Stimulated activated CD4-positive, alpha-beta T cell treated with anti-CD3 and anti-CD28 coated beads, TNF-alpha, amount 100 ng/mL, for 48 hours (primary cell): ENCODE results near the gene PLXNA3.

Experiments
- DNase-seq, 3 donors: peaks; one replicate each; pipeline ENCODE4 v3.0.0-alpha.2; 2020; ENCODE audit warnings: low read depth in 3 of 3

PLXNA3 gene

GRCh38 chrX:154458954-154459778 lies 1.1 kb downstream of the PLXNA3 start:
- no peak for DNase-seq

- DNase-seq: no peak
These were observed 1.8 kb downstream of the PLXNA3 start for GRCh38 chrX:154459832-154460231.

DNA sequence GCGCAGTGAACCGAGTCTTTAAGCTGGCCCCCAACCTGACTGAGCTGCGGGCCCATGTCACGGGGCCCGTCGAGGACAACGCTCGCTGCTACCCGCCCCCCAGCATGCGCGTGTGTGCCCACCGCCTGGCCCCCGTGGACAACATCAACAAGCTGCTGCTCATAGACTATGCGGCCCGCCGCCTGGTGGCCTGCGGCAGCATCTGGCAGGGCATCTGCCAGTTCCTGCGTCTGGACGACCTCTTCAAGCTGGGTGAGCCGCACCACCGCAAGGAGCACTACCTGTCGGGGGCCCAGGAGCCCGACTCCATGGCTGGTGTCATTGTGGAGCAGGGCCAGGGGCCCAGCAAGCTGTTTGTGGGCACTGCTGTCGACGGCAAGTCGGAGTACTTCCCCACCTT lies 2.2 kb downstream of the PLXNA3 start:
- DNase-seq: no peak

DNA sequence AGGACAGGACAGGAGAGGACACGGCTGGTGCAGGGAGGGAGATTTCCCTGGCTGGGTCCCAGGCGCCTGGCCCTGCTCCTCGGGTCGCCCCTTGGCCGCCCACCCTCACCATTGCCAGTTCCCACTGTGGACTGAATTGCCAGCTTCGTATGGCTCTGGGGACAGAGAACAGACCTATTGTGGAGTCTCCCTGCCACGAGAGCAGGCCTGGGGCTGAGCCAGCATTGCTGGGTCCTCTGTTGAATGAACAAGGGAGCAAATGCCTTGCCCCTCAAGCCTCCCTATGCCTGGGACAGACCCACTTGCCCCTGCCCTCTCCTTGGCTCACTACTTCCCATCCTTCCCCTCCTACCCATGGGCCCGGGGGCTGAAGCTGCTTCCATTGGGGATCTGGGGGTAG lies 4.3 kb downstream of the PLXNA3 start:
- DNase-seq: no peak

DNA sequence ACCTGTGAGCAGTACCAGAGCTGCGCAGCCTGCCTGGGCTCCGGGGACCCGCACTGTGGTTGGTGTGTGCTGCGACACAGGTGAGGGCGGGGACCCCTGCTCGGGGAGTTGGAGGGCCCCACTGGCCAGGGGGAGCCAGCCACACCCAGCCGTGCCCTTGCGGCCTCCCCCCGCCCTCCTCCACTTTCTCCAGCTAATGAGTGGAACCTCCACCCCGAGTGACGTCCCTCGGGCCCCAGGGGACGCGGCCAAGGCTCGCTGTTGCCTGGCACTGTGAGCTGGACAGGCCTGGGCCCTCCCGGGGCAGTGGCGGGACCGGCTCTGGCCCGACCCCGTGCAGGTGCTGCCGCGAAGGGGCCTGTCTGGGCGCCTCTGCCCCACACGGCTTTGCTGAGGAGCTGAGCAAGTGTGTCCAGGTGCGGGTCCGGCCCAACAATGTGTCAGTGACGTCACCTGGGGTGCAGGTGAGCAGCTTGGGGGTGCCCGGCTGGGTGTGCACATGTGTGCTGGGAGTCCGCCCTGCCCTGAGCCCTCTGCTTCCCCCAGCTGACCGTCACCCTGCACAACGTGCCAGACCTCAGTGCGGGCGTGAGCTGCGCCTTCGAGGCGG lies 5.6 kb downstream of the PLXNA3 start:
- DNase-seq: no peak

DNA sequence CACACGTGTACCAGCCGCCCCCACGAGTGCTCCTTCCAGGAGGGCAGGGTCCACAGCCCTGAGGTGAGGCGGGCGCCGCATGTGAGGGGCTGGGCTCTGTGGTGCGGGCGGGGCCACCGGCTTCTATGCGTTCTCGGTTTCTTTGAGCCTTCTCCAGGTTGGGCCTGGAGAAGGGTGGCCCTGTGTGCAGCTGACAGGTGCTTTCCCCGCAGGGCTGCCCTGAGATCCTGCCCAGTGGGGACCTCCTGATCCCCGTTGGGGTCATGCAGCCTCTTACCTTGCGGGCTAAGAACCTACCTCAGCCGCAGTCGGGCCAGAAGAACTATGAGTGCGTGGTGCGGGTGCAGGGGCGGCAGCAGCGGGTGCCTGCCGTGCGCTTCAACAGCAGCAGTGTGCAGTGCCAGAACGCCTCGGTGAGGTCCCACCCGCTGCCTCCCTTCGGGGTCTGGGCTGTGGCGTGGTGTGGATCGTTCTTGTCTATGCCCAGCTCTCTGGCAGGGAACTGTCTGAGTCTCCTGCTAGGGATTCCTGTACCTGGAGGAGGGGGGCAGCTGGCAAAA lies 6.8 kb downstream of the PLXNA3 start:
- no peak for DNase-seq

DNA sequence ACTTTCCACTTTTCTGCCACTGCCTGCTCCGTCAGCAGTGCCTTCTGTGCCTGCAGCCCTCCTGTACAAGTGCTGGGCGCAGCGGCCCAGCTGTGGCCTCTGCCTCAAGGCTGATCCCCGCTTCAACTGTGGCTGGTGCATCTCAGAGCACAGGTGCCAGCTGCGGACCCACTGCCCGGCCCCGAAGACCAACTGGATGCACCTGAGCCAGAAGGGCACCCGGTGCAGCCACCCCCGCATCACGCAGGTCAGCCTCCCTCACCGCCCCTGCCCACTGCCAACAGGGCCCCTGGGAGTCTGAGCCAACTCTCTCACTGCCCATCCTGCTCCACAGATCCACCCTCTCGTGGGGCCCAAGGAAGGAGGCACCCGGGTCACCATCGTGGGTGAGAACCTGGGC lies 7.5 kb downstream of the PLXNA3 start:
- no peak for DNase-seq

- DNase-seq: no peak
These were observed 8.0 kb downstream of the PLXNA3 start for GRCh38 chrX:154466036-154466435.

- DNase-seq: no peak
These were observed 8.8 kb downstream of the PLXNA3 start for GRCh38 chrX:154466907-154467306.

DNA sequence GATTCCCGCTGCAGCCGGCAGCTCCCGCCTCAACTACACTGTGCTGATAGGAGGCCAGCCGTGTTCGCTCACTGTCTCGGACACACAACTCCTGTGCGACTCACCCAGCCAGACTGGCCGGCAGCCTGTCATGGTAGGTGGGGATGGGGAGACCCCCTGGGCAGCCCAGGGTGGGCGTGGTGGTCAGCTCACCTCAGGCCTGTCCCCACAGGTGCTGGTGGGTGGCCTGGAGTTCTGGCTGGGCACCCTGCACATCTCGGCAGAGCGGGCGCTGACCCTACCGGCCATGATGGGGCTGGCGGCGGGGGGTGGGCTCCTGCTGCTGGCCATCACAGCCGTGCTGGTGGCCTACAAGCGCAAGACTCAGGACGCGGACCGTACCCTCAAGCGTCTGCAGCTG lies 9.5 kb downstream of the PLXNA3 start:
- no peak for DNase-seq

DNA sequence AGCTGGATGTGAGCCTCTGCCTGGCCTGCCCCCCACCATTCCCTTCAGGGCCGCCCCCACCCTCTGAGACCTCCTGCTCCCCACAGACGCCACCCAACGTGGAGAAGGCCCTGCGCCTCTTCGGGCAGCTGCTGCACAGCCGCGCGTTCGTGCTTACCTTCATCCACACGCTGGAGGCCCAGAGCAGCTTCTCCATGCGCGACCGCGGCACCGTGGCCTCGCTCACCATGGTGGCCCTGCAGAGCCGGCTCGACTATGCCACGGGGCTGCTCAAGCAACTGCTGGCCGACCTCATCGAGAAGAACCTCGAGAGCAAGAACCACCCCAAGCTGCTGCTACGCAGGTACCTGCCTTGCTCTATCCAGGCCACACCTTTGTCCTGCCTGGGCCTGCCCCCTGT lies 10.1 kb downstream of the PLXNA3 start:
- no peak for DNase-seq

GRCh38 chrX:154469114-154469513 lies 11.0 kb downstream of the PLXNA3 start:
- no peak for DNase-seq

GRCh38 chrX:154469880-154470279 lies 11.8 kb downstream of the PLXNA3 start:
- no peak for DNase-seq

DNA sequence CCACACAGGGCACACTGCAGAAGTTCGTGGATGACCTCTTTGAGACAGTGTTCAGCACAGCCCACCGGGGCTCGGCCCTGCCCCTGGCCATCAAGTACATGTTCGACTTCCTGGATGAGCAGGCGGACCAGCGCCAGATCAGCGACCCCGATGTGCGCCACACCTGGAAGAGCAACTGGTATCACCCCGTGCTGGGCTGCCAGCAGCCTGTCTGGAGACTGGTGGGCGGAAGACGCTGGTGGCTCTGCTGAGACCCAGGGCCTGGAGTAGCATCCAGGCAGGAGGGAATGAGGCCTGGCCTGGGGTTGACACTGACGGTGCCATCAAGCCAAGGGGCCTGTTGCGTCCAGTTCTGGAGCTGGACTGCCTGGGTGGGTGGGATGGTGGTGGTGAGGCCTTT lies 12.4 kb downstream of the PLXNA3 start:
- no peak for DNase-seq

DNA sequence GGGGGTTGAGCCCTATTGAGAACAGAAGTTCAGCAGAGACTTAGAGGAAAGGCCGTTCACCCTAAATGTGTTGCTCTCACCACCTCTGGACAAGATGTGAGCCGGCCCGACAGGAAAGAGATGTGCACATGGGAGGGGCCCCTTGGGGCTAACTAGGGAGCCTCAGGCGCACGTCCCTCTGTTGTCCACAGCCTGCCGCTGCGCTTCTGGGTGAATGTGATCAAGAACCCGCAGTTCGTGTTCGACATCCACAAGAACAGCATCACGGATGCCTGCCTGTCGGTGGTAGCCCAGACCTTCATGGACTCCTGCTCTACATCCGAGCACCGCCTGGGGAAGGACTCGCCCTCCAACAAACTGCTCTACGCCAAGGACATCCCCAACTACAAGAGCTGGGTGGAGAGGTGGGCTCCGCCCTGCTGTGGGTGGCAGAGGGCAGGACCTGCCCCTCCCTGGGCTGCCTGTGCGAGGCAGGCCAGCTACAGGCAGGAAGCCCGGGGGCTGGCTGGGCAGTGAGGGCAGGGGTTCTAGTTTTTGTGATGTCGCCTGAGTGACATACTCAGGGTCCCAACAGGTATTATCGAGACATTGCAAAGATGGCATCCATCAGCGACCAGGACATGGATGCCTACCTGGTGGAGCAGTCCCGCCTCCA lies 13.0 kb downstream of the PLXNA3 start:
- DNase-seq: no peak

DNA sequence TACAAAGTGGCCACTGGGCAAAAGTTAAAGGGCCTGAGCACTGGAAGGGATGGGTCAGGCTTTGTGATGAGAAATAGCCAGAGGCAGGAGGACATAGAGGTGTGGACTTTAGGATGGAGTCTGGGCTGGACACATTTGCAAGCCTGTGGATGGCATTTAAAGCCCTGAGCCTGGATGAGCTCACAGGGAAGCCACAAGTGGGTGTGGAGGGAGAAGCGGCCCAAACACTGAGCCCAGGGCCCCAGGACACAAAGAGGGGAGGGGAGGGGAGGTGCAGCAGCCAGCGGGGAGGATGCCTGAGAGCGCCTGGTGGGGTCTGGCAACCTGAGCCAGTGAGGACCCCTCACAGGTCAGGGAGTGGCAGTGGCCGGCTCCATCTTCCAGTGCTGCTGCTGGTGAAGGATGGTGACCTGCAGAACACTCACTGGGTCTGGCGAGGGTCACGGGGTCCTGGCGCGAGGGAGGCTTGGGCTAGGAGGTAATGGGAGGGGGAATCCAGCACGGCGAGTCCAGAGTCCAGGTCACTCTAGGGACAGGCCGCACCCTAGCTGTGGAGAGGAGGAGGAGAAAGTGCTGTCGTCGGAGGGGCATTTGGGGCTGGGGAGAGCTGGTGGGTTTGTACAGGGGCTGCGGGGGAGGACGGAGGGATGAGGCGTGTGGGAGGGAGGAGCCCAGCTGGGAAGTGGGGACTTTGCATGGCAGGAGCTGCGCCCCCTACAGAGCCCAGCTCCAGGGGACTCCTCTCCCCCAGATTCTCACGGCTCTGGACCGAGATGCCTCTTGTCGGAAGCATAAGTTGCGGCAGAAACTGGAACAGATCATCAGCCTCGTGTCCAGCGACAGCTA lies 14.0 kb downstream of the PLXNA3 start:
- DNase-seq: no peak

DNA sequence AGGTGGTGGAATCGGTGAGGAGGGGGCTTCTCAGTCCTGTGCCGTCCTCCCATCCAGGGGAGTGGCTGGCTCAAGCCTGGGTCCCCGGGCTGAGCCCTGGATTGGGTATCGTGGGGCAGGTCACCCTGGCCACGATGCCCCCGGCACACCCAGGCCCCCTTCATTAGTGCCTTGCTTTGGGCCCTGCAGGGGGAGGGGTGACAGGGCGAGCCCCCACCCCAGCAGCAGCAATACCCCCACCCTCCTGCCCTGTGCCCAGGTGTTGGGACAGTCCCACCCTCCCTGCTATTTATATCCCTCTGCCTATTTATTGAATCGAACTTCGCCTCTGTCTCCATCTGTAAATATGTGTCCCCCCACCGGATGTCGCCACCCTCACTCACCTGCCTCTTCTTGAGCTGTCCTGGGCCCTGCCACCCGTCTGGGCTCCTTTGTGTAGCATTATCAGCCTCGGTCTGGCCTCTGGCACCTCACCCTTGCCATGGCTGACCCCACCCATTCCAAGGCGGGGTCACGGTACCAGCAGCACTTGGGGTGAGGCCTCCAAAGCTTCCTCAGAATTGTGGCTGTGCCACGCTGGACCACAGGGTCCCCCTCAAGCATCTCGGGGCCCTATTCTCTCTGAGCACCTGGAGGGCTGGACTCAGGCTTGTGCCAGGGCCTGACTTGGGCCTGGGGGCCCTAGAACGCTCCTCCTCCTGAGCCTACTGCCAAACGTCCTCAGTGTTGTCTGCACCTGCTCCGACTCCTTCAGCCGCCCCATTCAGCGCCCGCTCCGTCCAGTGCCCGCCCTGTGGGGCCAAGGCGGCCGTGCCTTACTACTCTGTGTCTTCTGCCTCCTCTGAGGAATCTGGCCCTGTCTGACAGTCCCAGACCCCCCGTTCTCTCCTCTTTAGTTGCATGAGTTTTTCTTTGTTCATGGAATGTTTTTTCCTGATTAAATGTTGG lies 14.9 kb downstream of the PLXNA3 start:
- DNase-seq: no peak

- DNase-seq: no peak
These were observed 15.6 kb downstream of the PLXNA3 start for GRCh38 chrX:154473683-154474082.

- no peak for DNase-seq
These were observed 18.7 kb downstream of the PLXNA3 start for GRCh38 chrX:154476821-154477220.

GRCh38 chrX:154477891-154478477 lies 19.9 kb downstream of the PLXNA3 start:
- DNase-seq: no peak
